ENCODE results near the gene HSP90AB1.

Gene HSP90AB1

GRCh38 chr6:44269921-44270525 is 23.1 kb downstream of the HSP90AB1 start, which contains the start of gene TMEM151B:
Gene TMEM151B, plus strand, starts transcription at chr6:44270450. Its CDS starts 293 bp downstream, at chr6:44270743.
- DNase-seq, result no peak

- DNase-seq, result no peak
These were observed 23.9 kb downstream of the HSP90AB1 start for GRCh38 chr6:44270526-44271405.

GRCh38 chr6:44271406-44271723 is 24.5 kb downstream of the HSP90AB1 start:
- no peak for DNase-seq

GRCh38 chr6:44271914-44272313 is 25.0 kb downstream of the HSP90AB1 start:
- DNase-seq, result no peak

- no peak for DNase-seq
These were observed 25.6 kb downstream of the HSP90AB1 start for GRCh38 chr6:44272529-44272928.

- DNase-seq, result no peak
These were observed 26.2 kb downstream of the HSP90AB1 start for GRCh38 chr6:44272999-44273566.

- DNase-seq, result no peak
These were observed 26.7 kb downstream of the HSP90AB1 start for GRCh38 chr6:44273617-44274016.

- DNase-seq, result no peak
These were observed 28.4 kb downstream of the HSP90AB1 start for GRCh38 chr6:44275271-44275748.

- DNase-seq, result no peak
These were observed 29.1 kb downstream of the HSP90AB1 start for GRCh38 chr6:44275749-44276648.

- DNase-seq, result no peak
These were observed 30.1 kb downstream of the HSP90AB1 start for GRCh38 chr6:44276667-44277640.

- no peak for DNase-seq
These were observed 30.9 kb downstream of the HSP90AB1 start for GRCh38 chr6:44277763-44278162.

GRCh38 chr6:44278315-44278714 is 31.4 kb downstream of the HSP90AB1 start:
- DNase-seq, result no peak

GRCh38 chr6:44278774-44279697 is 32.1 kb downstream of the HSP90AB1 start:
- DNase-seq, result no peak

- no peak for DNase-seq
These were observed 37.2 kb downstream of the HSP90AB1 start for GRCh38 chr6:44284121-44284520.

- no peak for DNase-seq
These were observed 38.0 kb downstream of the HSP90AB1 start for GRCh38 chr6:44284867-44285266.

GRCh38 chr6:44285552-44286284 is 38.8 kb downstream of the HSP90AB1 start:
- DNase-seq, result no peak

GRCh38 chr6:44286285-44286565 is 39.3 kb downstream of the HSP90AB1 start:
- DNase-seq, result no peak

- no peak for DNase-seq
These were observed 39.8 kb downstream of the HSP90AB1 start for GRCh38 chr6:44286747-44287146.

- no peak for DNase-seq
These were observed 42.9 kb downstream of the HSP90AB1 start for GRCh38 chr6:44289726-44290260.

- DNase-seq, result no peak
These were observed 44.9 kb downstream of the HSP90AB1 start for GRCh38 chr6:44291841-44292240.

All from amniotic stem cell (primary cell).